NCI-H345 treated with DMSO at 0.1 percent for 48 hours (cell line): Measurements from ENCODE around the gene ARL14.

Experiments
- DNase-seq: peaks from one replicate; lab custom pipeline; 2025; ENCODE audit not compliant: unreplicated experiment; lab: John Stamatoyannopoulos, UW

Gene ARL14

DNA sequence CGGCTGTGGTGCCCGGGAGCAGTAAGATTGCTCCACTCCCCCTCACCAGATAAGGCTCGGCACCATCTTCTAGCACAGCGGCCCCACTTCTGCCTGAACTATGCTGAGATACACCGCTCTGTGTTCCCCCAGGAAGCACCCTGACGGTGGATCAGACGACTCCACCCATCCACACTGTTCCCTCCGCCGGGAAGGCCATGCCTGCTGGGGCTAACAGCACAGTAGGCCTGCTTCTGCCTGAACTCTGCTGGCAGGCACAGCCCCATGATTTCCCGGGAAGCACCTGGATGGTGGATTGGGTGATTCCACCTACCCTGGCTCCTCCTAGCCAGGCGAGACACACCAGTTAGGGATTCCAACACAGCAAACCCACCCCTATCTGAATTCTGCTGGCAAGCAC, 42.8 kb downstream of the ARL14 start:
- no peak for DNase-seq

- DNase-seq = no peak
These were observed 43.3 kb downstream of the ARL14 start for GRCh38 chr3:160720123-160720746.

DNA sequence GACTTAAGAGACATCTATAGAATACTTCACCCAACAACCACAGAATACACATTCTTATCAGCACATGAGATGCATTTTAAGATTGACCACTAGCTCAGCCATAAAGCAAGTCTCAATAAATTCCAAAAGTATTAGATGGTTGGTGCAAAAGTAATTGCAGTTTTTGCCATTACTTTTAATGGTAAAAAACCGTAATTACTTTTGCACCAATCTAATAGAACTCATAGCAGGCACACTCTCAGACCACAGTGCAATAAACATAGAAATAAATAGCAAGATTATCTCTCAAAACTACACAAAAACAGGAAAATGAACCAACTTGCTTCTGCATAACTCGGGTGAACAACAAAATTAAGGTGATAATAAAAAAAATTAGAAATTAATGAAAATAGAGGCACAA, 45.4 kb downstream of the ARL14 start:
- no peak for DNase-seq

DNA sequence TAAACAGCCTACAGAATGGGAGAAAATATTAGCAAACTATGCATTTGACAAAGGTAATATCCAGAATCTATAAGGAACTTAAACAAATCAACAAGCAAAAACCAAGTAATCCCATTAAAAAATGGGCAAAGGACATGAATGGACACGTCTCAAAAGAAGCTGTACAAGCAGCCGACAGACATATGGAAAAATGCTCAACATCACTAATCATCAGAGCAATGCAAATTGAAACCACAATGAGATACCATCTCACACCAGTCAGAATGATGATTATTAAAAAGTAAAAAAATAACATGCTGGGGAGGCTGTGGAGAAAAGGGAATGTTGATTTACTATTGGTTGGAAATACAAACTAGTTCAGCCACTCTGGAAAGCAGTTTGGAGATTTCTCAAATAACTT, 48.4 kb downstream of the ARL14 start:
- no peak for DNase-seq
